ENCODE data around the gene KPNA3.

Gene KPNA3

GRCh38 chr13:49653478-49653877 lies 139.0 kb downstream of the KPNA3 start:
- no peaks in the 10 kb centered on the region for H3K79me2 ChIP-seq (ENCODE audit: low read length)

GRCh38 chr13:49652355-49653305 lies 139.9 kb downstream of the KPNA3 start:
- H3K9ac ChIP-seq (ENCODE audit: low read length) = no peak overlapping the region
- no peak overlapping the region for H3K4me2 ChIP-seq (ENCODE audit: low read depth, low read length)
- no peaks in the 10 kb centered on the region for H3K4me1 ChIP-seq (ENCODE audit: low read length)
- no peaks in the 10 kb centered on the region for H4K20me1 ChIP-seq (ENCODE audit: insufficient read depth, low read length)
- no peak overlapping the region for H2AFZ ChIP-seq (ENCODE audit: low read length)
- H3K79me2 ChIP-seq (ENCODE audit: low read length) = no peaks in the 10 kb centered on the region
- H3K27ac ChIP-seq (ENCODE audit: low read length) = no peak overlapping the region
- H3F3A ChIP-seq (ENCODE audit: insufficient read depth, low read length) = no peaks in the 10 kb centered on the region
- H3K9me3 ChIP-seq (replicated peaks; ENCODE audit: insufficient read depth, low read length) = no peaks in the 10 kb centered on the region
- TF ChIP-seq EZH2 (optimal IDR thresholded peaks at IDR 0.05; ENCODE audit: low read depth, low read length) (no peak), EZH2phosphoT487 (IDR thresholded peaks at IDR 0.05; ENCODE audit: low read length) (no peak), CTCF (IDR thresholded peaks at IDR 0.05; ENCODE audit: low read length) (no peak)
- H3K36me3 ChIP-seq (replicated peaks; ENCODE audit: insufficient read depth, low read length) = no peaks in the 10 kb centered on the region
- H3K27me3 ChIP-seq (replicated peaks; ENCODE audit: insufficient read depth, low read length) = no peaks in the 10 kb centered on the region
- DNase-seq = no peak
- H3K4me3 ChIP-seq (ENCODE audit: low read length) = no peak overlapping the region
- H3K9me2 ChIP-seq (replicated peaks; ENCODE audit: insufficient read depth, low read length) = no peaks in the 10 kb centered on the region

More at GRCh38 chr13:49653478-49653877, 139.0 kb downstream of the KPNA3 start:
- DNase-seq = no peak
- H3K27ac ChIP-seq (ENCODE audit: low read length) = no peak overlapping the region
- TF ChIP-seq EZH2 (optimal IDR thresholded peaks at IDR 0.05; ENCODE audit: low read depth, low read length) = no peak
- no peak for TF ChIP-seq EZH2phosphoT487 (IDR thresholded peaks at IDR 0.05; ENCODE audit: low read length)
- no peak for TF ChIP-seq CTCF (IDR thresholded peaks at IDR 0.05; ENCODE audit: low read length)
- H3K9me3 ChIP-seq (replicated peaks; ENCODE audit: insufficient read depth, low read length) = no peaks in the 10 kb centered on the region
- no peak overlapping the region for H3K4me3 ChIP-seq (ENCODE audit: low read length)
- no peak overlapping the region for H2AFZ ChIP-seq (ENCODE audit: low read length)
- no peaks in the 10 kb centered on the region for H3K36me3 ChIP-seq (replicated peaks; ENCODE audit: insufficient read depth, low read length)
- H3K4me1 ChIP-seq (ENCODE audit: low read length) = no peaks in the 10 kb centered on the region
- H3K9ac ChIP-seq (ENCODE audit: low read length) = no peak overlapping the region
- H3F3A ChIP-seq (ENCODE audit: insufficient read depth, low read length) = no peaks in the 10 kb centered on the region
- H3K9me2 ChIP-seq (replicated peaks; ENCODE audit: insufficient read depth, low read length) = no peaks in the 10 kb centered on the region
- H3K4me2 ChIP-seq (ENCODE audit: low read depth, low read length) = no peak overlapping the region
- no peaks in the 10 kb centered on the region for H4K20me1 ChIP-seq (ENCODE audit: insufficient read depth, low read length)
- H3K27me3 ChIP-seq (replicated peaks; ENCODE audit: insufficient read depth, low read length) = no peaks in the 10 kb centered on the region

- Histone ChIP-seq H4K20me1 (ENCODE audit: insufficient read depth, low read length) (no peaks in the 10 kb centered on the region), H3K79me2 (ENCODE audit: low read length) (no peaks in the 10 kb centered on the region), H3K4me2 (ENCODE audit: low read depth, low read length) (no peak overlapping the region), H3K9me2 (replicated peaks; ENCODE audit: insufficient read depth, low read length) (no peaks in the 10 kb centered on the region), H2AFZ (ENCODE audit: low read length) (no peak overlapping the region), H3K9ac (ENCODE audit: low read length) (no peak overlapping the region), H3F3A (ENCODE audit: insufficient read depth, low read length) (no peaks in the 10 kb centered on the region), H3K4me1 (ENCODE audit: low read length) (no peaks in the 10 kb centered on the region), H3K4me3 (ENCODE audit: low read length) (no peak overlapping the region), H3K27ac (ENCODE audit: low read length) (no peak overlapping the region), H3K9me3 (replicated peaks; ENCODE audit: insufficient read depth, low read length) (no peaks in the 10 kb centered on the region), H3K27me3 (replicated peaks; ENCODE audit: insufficient read depth, low read length) (no peaks in the 10 kb centered on the region), H3K36me3 (replicated peaks; ENCODE audit: insufficient read depth, low read length) (no peaks in the 10 kb centered on the region)
- TF ChIP-seq EZH2phosphoT487 (IDR thresholded peaks at IDR 0.05; ENCODE audit: low read length) (no peak), EZH2 (optimal IDR thresholded peaks at IDR 0.05; ENCODE audit: low read depth, low read length) (no peak), CTCF (IDR thresholded peaks at IDR 0.05; ENCODE audit: low read length) (no peak)
- no peak for DNase-seq
Measured at GRCh38 chr13:49651570-49652354, 140.7 kb downstream of the KPNA3 start.
